NCI-H2196 treated with DMSO at 0.1 percent for 48 hours (cell line): ENCODE results near the gene MT1G.
"Not testable (repeated sequence)": the region's sequence is repeated elsewhere in the genome, so short reads cannot be mapped to it uniquely, and the experiment has no call there.

Source experiments
- DNase-seq: peaks from one replicate; lab custom pipeline; 2025; ENCODE audit not compliant: unreplicated experiment; lab: John Stamatoyannopoulos, UW

MT1G gene

GRCh38 chr16:56667581-56668571 lies at the start of gene MT1G:
Gene MT1G (minus strand): TSS chr16:56668065. CDS start chr16:56667993, 72 bp downstream.
- no peak for DNase-seq

- not testable (repeated sequence) for DNase-seq
These were observed 49.7 kb upstream of the MT1G start for GRCh38 chr16:56717532-56717931.

- DNase-seq: no peak
These were observed 48.9 kb upstream of the MT1G start for GRCh38 chr16:56716761-56717160.

- DNase-seq: no peak
These were observed 47.3 kb upstream of the MT1G start for GRCh38 chr16:56715126-56715525.

- DNase-seq: no peak
These were observed 45.9 kb upstream of the MT1G start for GRCh38 chr16:56713794-56714193.

- no peak for DNase-seq
These were observed 44.0 kb upstream of the MT1G start for GRCh38 chr16:56711862-56712261.

GRCh38 chr16:56710181-56710737 lies 42.4 kb upstream of the MT1G start:
- no peak for DNase-seq

- DNase-seq: no peak
These were observed 41.7 kb upstream of the MT1G start for GRCh38 chr16:56709443-56710040.

GRCh38 chr16:56708525-56709442 lies 40.9 kb upstream of the MT1G start:
- DNase-seq: no peak

- DNase-seq: no peak
These were observed 35.0 kb upstream of the MT1G start for GRCh38 chr16:56702836-56703235.

- DNase-seq: no peak
These were observed 33.7 kb upstream of the MT1G start for GRCh38 chr16:56701534-56701933.

- no peak for DNase-seq
These were observed 32.8 kb upstream of the MT1G start for GRCh38 chr16:56700631-56701030.

- no peak for DNase-seq
These were observed 32.3 kb upstream of the MT1G start for GRCh38 chr16:56700195-56700594.

GRCh38 chr16:56697456-56698155 lies 29.7 kb upstream of the MT1G start:
- no peak for DNase-seq

GRCh38 chr16:56695246-56695645 lies 27.4 kb upstream of the MT1G start:
- no peak for DNase-seq

- no peak for DNase-seq
These were observed 24.0 kb upstream of the MT1G start for GRCh38 chr16:56691885-56692284.

- DNase-seq: no peak
These were observed 22.7 kb upstream of the MT1G start for GRCh38 chr16:56690420-56691122.

- no peak for DNase-seq
These were observed 21.3 kb upstream of the MT1G start for GRCh38 chr16:56689171-56689570.

GRCh38 chr16:56688762-56689161 lies 20.9 kb upstream of the MT1G start:
- no peak for DNase-seq

- no peak for DNase-seq
These were observed 18.9 kb upstream of the MT1G start for GRCh38 chr16:56686758-56687157.
